NAMALWA (cell line): Measurements from ENCODE around the gene HLX.

ENCODE experiments used
- DNase-seq: peaks from one replicate; pipeline ENCODE4 v3.0.0-alpha.2; 2015; ENCODE audit warnings: low spot score

The HLX gene

GRCh38 chr1:220926146-220926545 is 46.9 kb downstream of the HLX start:
- DNase-seq, result no peak

- DNase-seq, result no peak
Measured at GRCh38 chr1:220927442-220927841, 48.2 kb downstream of the HLX start.

GRCh38 chr1:220928320-220928719 is 49.1 kb downstream of the HLX start:
- no peak for DNase-seq

GRCh38 chr1:220928725-220929300 is 49.6 kb downstream of the HLX start:
- DNase-seq, result no peak

GRCh38 chr1:220929304-220929703 is 50.1 kb downstream of the HLX start:
- no peak for DNase-seq
